Sigmoid colon (tissue), 7 donors: ENCODE measurements around the gene CCNG2. TPM values are rescaled to one million over a fixed set of nuclear protein-coding genes. Genes with fewer than 3 reads are reported as not detected.

Source experiments
- DNase-seq: peaks from one replicate; pipeline ENCODE4 v3.0.0-alpha.2; 2019
- H3K27ac ChIP-seq, 4 donors: fragments of 200-600 bp; sonication (generic); one replicate each; pipeline ENCODE4 v1.5.1; 2016 to 2019; ENCODE audit warnings: mild to moderate bottlenecking in 1 of 4
- H3K27me3 ChIP-seq, 3 donors: fragments of 200-600 bp; sonication (generic); one replicate each; pipeline ENCODE4 v1.5.1; 2019; ENCODE audit warnings: mild to moderate bottlenecking in 1 of 3
- H3K36me3 ChIP-seq, 4 donors: fragments of 200-600 bp; sonication (generic); one replicate each; pipeline ENCODE4 v1.5.1; 2016 to 2019
- H3K4me1 ChIP-seq, 4 donors: fragments of 200-600 bp; sonication (generic); one replicate each; pipeline ENCODE4 v1.5.1; 2017 to 2019
- H3K4me3 ChIP-seq, 4 donors: fragments of 200-600 bp; sonication (generic); one replicate each; pipeline ENCODE4 v1.5.1; 2017 to 2019; ENCODE audit warnings: mild to moderate bottlenecking in 2 of 4, moderate library complexity in 1 of 4
- H3K9me3 ChIP-seq, 4 donors: fragments of 200-600 bp in 3 of 4; sonication (generic) in 3 of 4; one replicate each; pipeline versions ENCODE4 v1.5.1 to v1.6.1; 2013 to 2019
- CTCF ChIP-seq, 4 experiments: fragments of 450-650 bp in 3 of 4; fragments of 200-600 bp in 1 of 4; IDR thresholded peaks; one replicate each; pipeline ENCODE4 v1.5.1; 2016 to 2019; ENCODE audit warnings: antibody characterized with exemption in 4 of 4, mild to moderate bottlenecking in 3 of 4, moderate library complexity in 2 of 4
- EP300 ChIP-seq, 4 donors: sonication (generic); formaldehyde crosslinking; IDR thresholded peaks; one replicate each; pipeline ENCODE4 v1.6.1; 2017; ENCODE audit warnings: antibody characterized with exemption in 4 of 4
- POLR2A ChIP-seq, 2 donors: fragments of 450-650 bp; IDR thresholded peaks; one replicate each; pipeline ENCODE4 v1.6.1; 2016; ENCODE audit warnings: antibody characterized with exemption in 2 of 2, mild to moderate bottlenecking in 2 of 2, moderate library complexity in 2 of 2
- POLR2AphosphoS5 ChIP-seq, 4 donors: sonication (generic); formaldehyde crosslinking; IDR thresholded peaks; one replicate each; pipeline ENCODE4 v1.6.1; 2017; ENCODE audit warnings: antibody characterized with exemption in 4 of 4
- WGBS, 2 donors: extraction: QIAGEN DNeasy Blood & Tissue Kit; methylation state at CpG; one replicate each; pipeline ENCODE4 v1.1.7; 2013; 5-methylcytosine and 5-hydroxymethylcytosine counted together
- intact Hi-C: fragments of 100-400 bp; cut with DNase I; formaldehyde crosslinking; loops from one replicate; pipeline ENCODE4 v1.15.1; 2023
- polyA plus RNA-seq, 3 donors: library from polyadenylated mRNA; stranded (reverse); fragments of 200-250 nt; gene quantifications; one replicate each; pipeline ENCODE4 v1.2.3, GENCODE V29; 2013
- total RNA-seq, 4 donors: library from RNA; depleted of rRNA; stranded (reverse); fragments of >200 nt; gene quantifications; one replicate each; pipeline ENCODE4 v1.1.0, GENCODE V29; 2016
- donor health status: healthy with polysubstance abuse.
- donor health status: Bipolar disorder and iron deficiency.
- donor health status: healthy.

Gene CCNG2
- total and polyA plus RNA-seq, 7 donors, result 25.5 to 72.1 (median 27.6) TPM

- 62 to 84% methylated on average over 3 of the region's 3 CpGs for WGBS, 2 donors
- H3K36me3 ChIP-seq, result no peaks in the 10 kb centered on the region
- DNase-seq, result no peak
- no peak overlapping the region for H3K4me3 ChIP-seq
- no peaks in the 10 kb centered on the region for H3K27me3 ChIP-seq
- no peak overlapping the region for H3K27ac ChIP-seq
- TF ChIP-seq EP300 (IDR thresholded peaks at IDR 0.05) (no peak), CTCF (IDR thresholded peaks at IDR 0.05) (no peak), POLR2A (IDR thresholded peaks at IDR 0.05) (no peak), POLR2AphosphoS5 (IDR thresholded peaks at IDR 0.05) (no peak)
- peaks cover 0 to 8% (median 0%) of the 10 kb centered on the region in 4 donors for H3K4me1 ChIP-seq
- no peaks in the 10 kb centered on the region for H3K9me3 ChIP-seq
- intact Hi-C loops, result no loop called here
These were observed 32.4 kb upstream of the CCNG2 start for GRCh38 chr4:77124576-77124975.

- no peak for DNase-seq
- H3K4me1 ChIP-seq, result peaks cover 0 to 8% (median 0%) of the 10 kb centered on the region in 4 donors
- TF ChIP-seq POLR2AphosphoS5 (IDR thresholded peaks at IDR 0.05), result no peak
- TF ChIP-seq EP300 (IDR thresholded peaks at IDR 0.05), result no peak
- no peak for TF ChIP-seq CTCF (IDR thresholded peaks at IDR 0.05)
- TF ChIP-seq POLR2A (IDR thresholded peaks at IDR 0.05), result no peak
- no peaks in the 10 kb centered on the region for H3K27me3 ChIP-seq
- no peaks in the 10 kb centered on the region for H3K9me3 ChIP-seq
- WGBS, 2 donors, result 79 to 84% methylated on average over 8 of the region's 8 CpGs
- H3K4me3 ChIP-seq, result no peak overlapping the region
- H3K36me3 ChIP-seq, result no peaks in the 10 kb centered on the region
- intact Hi-C loops, result no loop called here
- H3K27ac ChIP-seq, result no peak overlapping the region
These were observed 31.0 kb upstream of the CCNG2 start for GRCh38 chr4:77125961-77126360.

- peaks cover 0 to 8% (median 0%) of the 10 kb centered on the region in 4 donors for H3K4me1 ChIP-seq
- no peak overlapping the region for H3K27ac ChIP-seq
These were observed 30.2 kb upstream of the CCNG2 start for GRCh38 chr4:77126809-77127208.

GRCh38 chr4:77127215-77127614 is 29.8 kb upstream of the CCNG2 start:
- DNase-seq, result no peak
- Histone ChIP-seq H3K27me3 (no peaks in the 10 kb centered on the region), H3K36me3 (no peaks in the 10 kb centered on the region), H3K9me3 (no peaks in the 10 kb centered on the region), H3K27ac (no peak overlapping the region), H3K4me3 (no peak overlapping the region), H3K4me1 (peaks cover 0 to 8% (median under 1%) of the 10 kb centered on the region in 4 donors)
- 48 to 86% methylated on average over 2 of the region's 2 CpGs for WGBS, 2 donors
- TF ChIP-seq EP300 (IDR thresholded peaks at IDR 0.05) (no peak), POLR2AphosphoS5 (IDR thresholded peaks at IDR 0.05) (no peak), CTCF (IDR thresholded peaks at IDR 0.05) (no peak), POLR2A (IDR thresholded peaks at IDR 0.05) (no peak)
- intact Hi-C loops, result no loop called here

More at GRCh38 chr4:77126809-77127208, 30.2 kb upstream of the CCNG2 start:
- H3K9me3 ChIP-seq, result no peaks in the 10 kb centered on the region
- H3K27me3 ChIP-seq, result no peaks in the 10 kb centered on the region
- no peak overlapping the region for H3K4me3 ChIP-seq
- TF ChIP-seq CTCF (IDR thresholded peaks at IDR 0.05), result no peak
- no peak for TF ChIP-seq POLR2A (IDR thresholded peaks at IDR 0.05)
- TF ChIP-seq POLR2AphosphoS5 (IDR thresholded peaks at IDR 0.05), result no peak
- no peak for TF ChIP-seq EP300 (IDR thresholded peaks at IDR 0.05)
- DNase-seq, result no peak
- no peaks in the 10 kb centered on the region for H3K36me3 ChIP-seq
- 72 to 90% methylated on average over 2 of the region's 2 CpGs for WGBS, 2 donors
- intact Hi-C loops, result no loop called here
